GM12878 (cell line): ENCODE results near the gene FRMD5.
A peak's percentile ranks its signal among the peaks of the same experiment; 100 is the strongest.

ENCODE experiments used
- CTCF ChIP-seq, 3 experiments: IDR thresholded peaks in 2 of 3; conservative IDR thresholded peaks in 1 of 3; 2 replicates each; pipeline ENCODE4 v1.5.1; 2011; ENCODE audit warnings: low read depth in 3 of 3, low read length in 3 of 3, mild to moderate bottlenecking in 3 of 3, control low read depth in 2 of 3, moderate library complexity in 2 of 3, inconsistent platforms in 1 of 3, mixed read lengths in 1 of 3; ENCODE audit not compliant: control insufficient read depth in 2 of 3, insufficient read depth in 1 of 3; ENCODE audit errors: extremely low read depth in 1 of 3
- POLR2A ChIP-seq: IDR thresholded peaks from 2 replicates; pipeline ENCODE4 v1.6.1; 2011; ENCODE audit warnings: low read depth, mild to moderate bottlenecking, low read length
- RELA ChIP-seq: fragments of 450-650 bp; IDR thresholded peaks from 2 replicates; pipeline ENCODE4 v1.8.0; 2014; ENCODE audit warnings: borderline replicate concordance; ENCODE audit not compliant: partially characterized antibody

GRCh38 chr15:43872416-43873020 is 322.6 kb downstream of the FRMD5 start:
- no peak for TF ChIP-seq POLR2A
- no peak for TF ChIP-seq RELA
- peak; percentile 47 to 55 (median 51) for TF ChIP-seq CTCF (IDR thresholded peaks at IDR 0.05 in 2 of 3, conservative IDR thresholded peaks at IDR 0.05 in 1 of 3; ENCODE audit: control insufficient read depth in 2 of 3, extremely low read depth in 1 of 3, insufficient read depth in 1 of 3, low read depth in 3 of 3, low read length in 3 of 3)
